ENCODE results near the gene C9orf43.

The C9orf43 gene

DNA sequence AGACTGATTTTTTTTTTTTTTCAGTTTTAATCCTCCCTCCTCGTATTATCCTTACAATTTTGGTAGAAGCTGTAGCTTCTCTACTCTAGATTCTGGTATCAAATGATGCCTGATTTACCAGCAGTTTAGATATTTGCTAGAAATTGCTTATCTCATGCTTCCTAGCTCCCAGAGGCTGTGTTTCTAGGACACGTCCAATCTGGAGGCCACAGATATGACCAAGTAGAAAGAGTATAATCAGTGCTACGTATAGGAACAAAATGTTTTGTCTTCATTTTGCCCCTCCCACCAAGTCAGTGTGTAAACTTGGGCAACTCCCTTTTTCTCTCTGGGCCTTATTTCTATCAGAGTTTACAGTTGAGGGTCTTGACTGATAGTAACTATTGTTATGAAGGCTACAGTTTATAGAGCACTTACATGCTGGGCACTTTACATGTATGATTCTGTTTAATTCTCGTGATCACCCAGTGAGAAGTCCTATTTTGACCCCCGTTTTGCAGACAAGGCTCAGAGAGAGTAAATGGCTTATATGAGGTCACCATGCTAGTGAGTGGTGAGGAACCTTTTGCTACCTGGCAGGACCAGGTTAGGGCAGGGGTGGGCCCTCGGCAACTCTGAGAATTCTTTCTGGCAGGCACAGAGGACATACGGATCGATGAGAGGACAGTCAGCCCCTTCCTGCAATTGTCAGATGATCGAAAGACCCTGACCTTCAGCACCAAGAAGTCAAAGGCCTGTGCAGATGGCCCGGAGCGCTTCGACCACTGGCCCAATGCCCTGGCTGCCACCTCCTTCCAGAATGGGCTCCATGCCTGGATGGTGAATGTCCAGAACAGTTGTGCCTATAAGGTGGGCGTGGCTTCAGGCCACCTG is 41.3 kb upstream of the C9orf43 start:
- TF ChIP-seq, protein P1, sequence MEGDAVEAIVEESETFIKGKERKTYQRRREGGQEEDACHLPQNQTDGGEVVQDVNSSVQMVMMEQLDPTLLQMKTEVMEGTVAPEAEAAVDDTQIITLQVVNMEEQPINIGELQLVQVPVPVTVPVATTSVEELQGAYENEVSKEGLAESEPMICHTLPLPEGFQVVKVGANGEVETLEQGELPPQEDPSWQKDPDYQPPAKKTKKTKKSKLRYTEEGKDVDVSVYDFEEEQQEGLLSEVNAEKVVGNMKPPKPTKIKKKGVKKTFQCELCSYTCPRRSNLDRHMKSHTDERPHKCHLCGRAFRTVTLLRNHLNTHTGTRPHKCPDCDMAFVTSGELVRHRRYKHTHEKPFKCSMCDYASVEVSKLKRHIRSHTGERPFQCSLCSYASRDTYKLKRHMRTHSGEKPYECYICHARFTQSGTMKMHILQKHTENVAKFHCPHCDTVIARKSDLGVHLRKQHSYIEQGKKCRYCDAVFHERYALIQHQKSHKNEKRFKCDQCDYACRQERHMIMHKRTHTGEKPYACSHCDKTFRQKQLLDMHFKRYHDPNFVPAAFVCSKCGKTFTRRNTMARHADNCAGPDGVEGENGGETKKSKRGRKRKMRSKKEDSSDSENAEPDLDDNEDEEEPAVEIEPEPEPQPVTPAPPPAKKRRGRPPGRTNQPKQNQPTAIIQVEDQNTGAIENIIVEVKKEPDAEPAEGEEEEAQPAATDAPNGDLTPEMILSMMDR (IDR thresholded peaks at IDR 0.05; ENCODE audit: control insufficient read depth, extremely low read depth, insufficient read depth): no peak
- no peak for DNase-seq (ENCODE audit: low read depth)
- no peak overlapping the region for H3K4me3 ChIP-seq (ENCODE audit: low read depth, low read length)

DNA sequence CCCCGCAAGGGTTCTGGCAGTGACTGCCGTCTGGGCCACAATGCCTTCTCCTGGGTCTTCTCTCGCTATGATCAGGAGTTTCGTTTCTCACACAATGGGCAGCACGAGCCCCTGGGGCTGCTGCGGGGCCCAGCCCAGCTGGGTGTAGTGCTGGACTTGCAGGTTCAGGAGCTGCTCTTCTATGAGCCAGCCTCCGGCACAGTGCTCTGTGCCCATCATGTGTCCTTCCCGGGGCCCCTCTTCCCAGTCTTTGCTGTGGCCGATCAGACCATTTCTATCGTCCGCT is 40.7 kb upstream of the C9orf43 start:
- H3K4me3 ChIP-seq (ENCODE audit: low read depth, low read length): no peak overlapping the region
- DNase-seq (ENCODE audit: low read depth): no peak
- TF ChIP-seq, protein P1 (IDR thresholded peaks at IDR 0.05; ENCODE audit: control insufficient read depth, extremely low read depth, insufficient read depth): no peak

GRCh38 chr9:113370806-113371325 is 39.7 kb upstream of the C9orf43 start:
- TF ChIP-seq, protein P1 (IDR thresholded peaks at IDR 0.05; ENCODE audit: control insufficient read depth, extremely low read depth, insufficient read depth): no peak
- no peak for DNase-seq (ENCODE audit: low read depth)
- no peak overlapping the region for H3K4me3 ChIP-seq (ENCODE audit: low read depth, low read length)

GRCh38 chr9:113372059-113372458 is 38.5 kb upstream of the C9orf43 start:
- no peak for DNase-seq (ENCODE audit: low read depth)
- H3K4me3 ChIP-seq (ENCODE audit: low read depth, low read length): no peak overlapping the region
- TF ChIP-seq, protein P1 (IDR thresholded peaks at IDR 0.05; ENCODE audit: control insufficient read depth, extremely low read depth, insufficient read depth): no peak

DNA sequence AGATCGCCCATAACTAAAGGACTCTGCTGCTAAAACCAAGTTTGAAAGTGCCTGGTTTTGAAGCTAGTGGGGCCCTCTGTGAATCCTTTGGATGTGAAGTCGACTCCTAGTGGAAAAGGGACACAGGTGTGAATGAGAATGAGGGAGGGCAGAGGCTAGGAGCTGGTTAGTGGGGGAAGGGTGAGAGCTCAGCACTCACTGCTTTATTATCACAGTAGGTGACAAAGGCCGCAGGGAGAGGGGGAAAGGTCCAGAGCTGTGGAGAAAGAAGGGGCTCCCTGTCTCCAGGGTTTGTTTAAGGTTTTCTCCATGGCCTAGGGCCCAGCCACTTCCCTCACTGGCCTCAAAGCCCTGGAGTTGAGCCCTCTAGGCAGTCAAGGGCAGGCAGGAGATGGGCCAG is 37.3 kb upstream of the C9orf43 start:
- DNase-seq (ENCODE audit: low read depth): no peak
- TF ChIP-seq, protein P1 (IDR thresholded peaks at IDR 0.05; ENCODE audit: control insufficient read depth, extremely low read depth, insufficient read depth): no peak

DNA sequence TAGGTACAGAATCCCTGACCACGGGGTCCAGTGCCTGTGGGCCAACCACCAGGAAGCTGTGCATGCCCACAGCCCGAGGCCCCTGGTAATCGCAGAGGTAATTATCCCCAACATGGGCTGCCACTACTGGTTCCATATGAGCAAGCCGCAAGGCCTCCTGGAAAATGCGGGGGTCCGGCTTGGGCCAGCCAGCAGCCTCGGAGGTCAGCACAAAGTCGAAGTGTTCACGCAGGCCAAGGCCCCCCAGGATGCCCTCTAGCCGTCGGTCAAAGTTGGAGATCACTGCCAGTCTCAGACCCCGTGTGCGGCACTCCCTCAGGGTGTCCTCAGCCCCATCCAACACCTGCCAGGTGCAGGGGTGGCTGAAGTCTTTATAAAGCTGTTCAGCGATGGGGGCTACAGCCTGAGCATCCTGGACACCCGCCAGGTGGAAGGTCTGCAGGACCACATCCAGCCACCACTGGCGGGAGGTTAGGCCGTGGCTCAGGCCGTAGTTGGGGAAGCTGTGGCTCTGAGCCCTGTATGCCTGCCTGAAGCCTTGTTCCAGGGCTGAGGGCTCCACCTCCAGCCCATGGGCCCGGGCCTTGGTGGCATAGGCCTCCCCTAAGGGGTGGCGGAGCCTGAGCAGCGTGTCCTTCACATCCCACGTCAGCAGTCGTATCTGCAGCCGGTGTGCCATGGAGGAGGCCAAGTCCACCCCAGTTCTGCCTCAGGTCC is 36.7 kb upstream of the C9orf43 start:
- DNase-seq (ENCODE audit: low read depth): no peak
- TF ChIP-seq, protein P1 (IDR thresholded peaks at IDR 0.05; ENCODE audit: control insufficient read depth, extremely low read depth, insufficient read depth): no peak
- H3K4me3 ChIP-seq (ENCODE audit: low read depth, low read length): no peak overlapping the region

More for the DNA sequence above, 37.3 kb upstream of the C9orf43 start:
- H3K4me3 ChIP-seq (ENCODE audit: low read depth, low read length): no peak overlapping the region

Measured in LNCaP clone FGC (cell line).